ENCODE data around the gene NOP10. TPM values are rescaled to one million over a fixed set of nuclear protein-coding genes. Genes with fewer than 3 reads are reported as not detected.

The NOP10 gene
- total and polyA plus RNA-seq, 2 donors (not counting 1 experiment from before 2014, with no cell fraction given), result 68.2 to 133 TPM

GRCh38 chr15:34359416-34359815 is 16.5 kb upstream of the NOP10 start:
- Mint-ChIP-seq H3K9me3 (ENCODE audit: insufficient read depth) (no peaks in the 10 kb centered on the region), H3K27me3 (no peaks in the 10 kb centered on the region), H3K4me3 (no peak overlapping the region), H3K4me1 (no peaks in the 10 kb centered on the region), H3K27ac (no peak overlapping the region)
- Histone ChIP-seq H3K4me1 (ENCODE audit: control insufficient read depth in 2 of 2, insufficient read depth in 2 of 2, low read length in 2 of 2) (no peaks in the 10 kb centered on the region), H3K27me3 (replicated peaks in 1 of 4; ENCODE audit: control extremely low read depth in 1 of 4, control insufficient read depth in 3 of 4, insufficient read depth in 4 of 4, low read length in 3 of 4) (no peaks in the 10 kb centered on the region), H3K4me3 (ENCODE audit: control extremely low read depth in 1 of 5, extremely low read depth in 1 of 5, insufficient read depth in 1 of 5, low read depth in 2 of 5, low read length in 4 of 5) (no peak overlapping the region), H3K27ac (ENCODE audit: low read length in 2 of 2) (no peak overlapping the region), H3K9me3 (ENCODE audit: control extremely low read depth in 1 of 3, control insufficient read depth in 2 of 3, insufficient read depth in 1 of 3, low read length in 2 of 3) (no peaks in the 10 kb centered on the region), H2AFZ (ENCODE audit: insufficient read depth, low read depth, low read length, poor library complexity, severe bottlenecking) (no peak overlapping the region), H3K9ac (ENCODE audit: low read length) (no peak overlapping the region), H4K20me1 (ENCODE audit: control insufficient read depth, insufficient read depth, low read length, poor library complexity, severe bottlenecking) (no peaks in the 10 kb centered on the region), H3K79me2 (ENCODE audit: control insufficient read depth, insufficient read depth, low read length) (no peaks in the 10 kb centered on the region), H3K36me3 (replicated peaks in 1 of 2; ENCODE audit: control extremely low read depth in 1 of 2, control insufficient read depth in 1 of 2, extremely low read depth in 1 of 2, insufficient read depth in 2 of 2, low read length in 1 of 2) (peaks cover 0 to 26% of the 10 kb centered on the region in 2 experiments), H3K4me2 (replicated peaks; ENCODE audit: low read depth, low read length, poor library complexity, severe bottlenecking) (no peak overlapping the region)
- WGBS (ENCODE audit: insufficient coverage), result 89% methylated on average over 3 of the region's 3 CpGs
- DNase-seq, result no peak
- no peak for TF ChIP-seq EZH2 (IDR thresholded peaks at IDR 0.05; ENCODE audit: borderline replicate concordance, insufficient read depth, low read depth, low read length, poor library complexity, severe bottlenecking)
- TF ChIP-seq, protein P1, sequence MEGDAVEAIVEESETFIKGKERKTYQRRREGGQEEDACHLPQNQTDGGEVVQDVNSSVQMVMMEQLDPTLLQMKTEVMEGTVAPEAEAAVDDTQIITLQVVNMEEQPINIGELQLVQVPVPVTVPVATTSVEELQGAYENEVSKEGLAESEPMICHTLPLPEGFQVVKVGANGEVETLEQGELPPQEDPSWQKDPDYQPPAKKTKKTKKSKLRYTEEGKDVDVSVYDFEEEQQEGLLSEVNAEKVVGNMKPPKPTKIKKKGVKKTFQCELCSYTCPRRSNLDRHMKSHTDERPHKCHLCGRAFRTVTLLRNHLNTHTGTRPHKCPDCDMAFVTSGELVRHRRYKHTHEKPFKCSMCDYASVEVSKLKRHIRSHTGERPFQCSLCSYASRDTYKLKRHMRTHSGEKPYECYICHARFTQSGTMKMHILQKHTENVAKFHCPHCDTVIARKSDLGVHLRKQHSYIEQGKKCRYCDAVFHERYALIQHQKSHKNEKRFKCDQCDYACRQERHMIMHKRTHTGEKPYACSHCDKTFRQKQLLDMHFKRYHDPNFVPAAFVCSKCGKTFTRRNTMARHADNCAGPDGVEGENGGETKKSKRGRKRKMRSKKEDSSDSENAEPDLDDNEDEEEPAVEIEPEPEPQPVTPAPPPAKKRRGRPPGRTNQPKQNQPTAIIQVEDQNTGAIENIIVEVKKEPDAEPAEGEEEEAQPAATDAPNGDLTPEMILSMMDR (IDR thresholded peaks at IDR 0.05), result no peak
- no peak for ATAC-seq (ENCODE audit: low read depth)
- ChIA-PET POLR2A (no interaction called here), CTCF (interaction anchor here (1.0 to 1.9 kb wide), 3 partner anchors 9 to 118 kb away, joined by 3 to 6 read pairs (median 6); partner anchors contain the start of genes NOP10 and NUTM1)
- intact Hi-C loops (cut with micrococcal nuclease), result no loop called here

- H3K4me3 Mint-ChIP-seq, result no peak overlapping the region
- WGBS (ENCODE audit: insufficient coverage), result 100% methylated on average over 3 of the region's 4 CpGs
- POLR2A ChIA-PET, result no interaction called here
- no peak overlapping the region for H3K27ac ChIP-seq (ENCODE audit: low read length in 2 of 2)
- no peak for ATAC-seq (ENCODE audit: low read depth)
- no peak overlapping the region for H2AFZ ChIP-seq (ENCODE audit: insufficient read depth, low read depth, low read length, poor library complexity, severe bottlenecking)
- no peak overlapping the region for H3K27ac Mint-ChIP-seq
- no peak for TF ChIP-seq EZH2 (IDR thresholded peaks at IDR 0.05; ENCODE audit: borderline replicate concordance, insufficient read depth, low read depth, low read length, poor library complexity, severe bottlenecking)
- TF ChIP-seq, protein P1 (IDR thresholded peaks at IDR 0.05), result no peak
- H3K27me3 Mint-ChIP-seq, result no peaks in the 10 kb centered on the region
- no peak overlapping the region for H3K9ac ChIP-seq (ENCODE audit: low read length)
- no peaks in the 10 kb centered on the region for H3K4me1 ChIP-seq (ENCODE audit: control insufficient read depth in 2 of 2, insufficient read depth in 2 of 2, low read length in 2 of 2)
- H3K27me3 ChIP-seq (replicated peaks in 1 of 4; ENCODE audit: control extremely low read depth in 1 of 4, control insufficient read depth in 3 of 4, insufficient read depth in 4 of 4, low read length in 3 of 4), result no peaks in the 10 kb centered on the region
- intact Hi-C loops (cut with micrococcal nuclease), result no loop called here
- H3K4me2 ChIP-seq (replicated peaks; ENCODE audit: low read depth, low read length, poor library complexity, severe bottlenecking), result no peak overlapping the region
- no peak for DNase-seq
- no peaks in the 10 kb centered on the region for H3K79me2 ChIP-seq (ENCODE audit: control insufficient read depth, insufficient read depth, low read length)
- no peak overlapping the region for H3K4me3 ChIP-seq (ENCODE audit: control extremely low read depth in 1 of 5, extremely low read depth in 1 of 5, insufficient read depth in 1 of 5, low read depth in 2 of 5, low read length in 4 of 5)
- no peaks in the 10 kb centered on the region for H3K4me1 Mint-ChIP-seq
- peaks cover 0 to 26% of the 10 kb centered on the region in 2 experiments for H3K36me3 ChIP-seq (replicated peaks in 1 of 2; ENCODE audit: control extremely low read depth in 1 of 2, control insufficient read depth in 1 of 2, extremely low read depth in 1 of 2, insufficient read depth in 2 of 2, low read length in 1 of 2)
- no peaks in the 10 kb centered on the region for H3K9me3 ChIP-seq (ENCODE audit: control extremely low read depth in 1 of 3, control insufficient read depth in 2 of 3, insufficient read depth in 1 of 3, low read length in 2 of 3)
- CTCF ChIA-PET, result interaction anchor here (1.0 to 1.9 kb wide), 3 partner anchors 9 to 117 kb away, joined by 3 to 6 read pairs (median 6); partner anchors contain the start of genes LPCAT4, NOP10 and NUTM1
- H4K20me1 ChIP-seq (ENCODE audit: control insufficient read depth, insufficient read depth, low read length, poor library complexity, severe bottlenecking), result no peaks in the 10 kb centered on the region
- no peaks in the 10 kb centered on the region for H3K9me3 Mint-ChIP-seq (ENCODE audit: insufficient read depth)
Observed at GRCh38 chr15:34358948-34359347, 16.0 kb upstream of the NOP10 start.
